HepG2 (cell line): ENCODE data around the gene CSKMT. TPM values are rescaled to one million over a fixed set of nuclear protein-coding genes. Genes with fewer than 3 reads are reported as not detected.
A peak's percentile ranks its signal among the peaks of the same experiment; 100 is the strongest.

ENCODE experiments used
- AGO1 ChIP-seq: fragments of 200-400 bp; formaldehyde crosslinking; IDR thresholded peaks from 2 replicates; pipeline ENCODE4 v1.6.1; 2017; ENCODE audit warnings: mild to moderate bottlenecking, low read depth, low read length, moderate library complexity; ENCODE audit not compliant: poor library complexity, severe bottlenecking
- BHLHE40 ChIP-seq: IDR thresholded peaks from 2 replicates; pipeline ENCODE4 v1.6.1; 2011; ENCODE audit warnings: low read length, improper control_type of control experiment
- GMEB2 ChIP-seq: IDR thresholded peaks from 2 replicates; pipeline ENCODE4 v1.6.1; 2016; ENCODE audit warnings: missing biosample characterization, missing genetic modification reagents, low read depth
- GTF2F1 ChIP-seq: fragments of 150-350 bp; IDR thresholded peaks from 2 replicates; pipeline ENCODE4 v1.6.1; 2014; ENCODE audit warnings: low read length
- HES4 ChIP-seq: sonication (generic); formaldehyde crosslinking; IDR thresholded peaks from 2 replicates; pipeline ENCODE4 v1.9.0; 2021; ENCODE audit warnings: mild to moderate bottlenecking, missing genetic modification reagents, borderline replicate concordance
- HNRNPL ChIP-seq: fragments of 200-400 bp; formaldehyde crosslinking; IDR thresholded peaks from 2 replicates; pipeline ENCODE4 v1.6.1; 2017; ENCODE audit warnings: mild to moderate bottlenecking, low read depth, low read length
- HNRNPLL ChIP-seq: fragments of 200-400 bp; formaldehyde crosslinking; IDR thresholded peaks from 2 replicates; pipeline ENCODE4 v1.6.1; 2017; ENCODE audit warnings: mild to moderate bottlenecking, low read depth, low read length; ENCODE audit not compliant: poor library complexity, severe bottlenecking
- KMT2B ChIP-seq: IDR thresholded peaks from 2 replicates; pipeline ENCODE4 v1.6.1; 2016; ENCODE audit warnings: missing genetic modification reagents, missing compliant biosample characterization
- NFE2L2 ChIP-seq: fragments of 150-350 bp; IDR thresholded peaks from 2 replicates; pipeline ENCODE4 v1.6.1; 2014; ENCODE audit warnings: low read length
- NR2C2 ChIP-seq: sonication (generic); formaldehyde crosslinking; IDR thresholded peaks from 2 replicates; pipeline ENCODE4 v1.4.0; 2020; ENCODE audit warnings: missing genetic modification reagents, mild to moderate bottlenecking, moderate library complexity, borderline replicate concordance
- PRMT3 ChIP-seq: sonication (generic); formaldehyde crosslinking; IDR thresholded peaks from 2 replicates; pipeline ENCODE4 v1.8.1; 2022; ENCODE audit warnings: low read depth, mild to moderate bottlenecking, moderate library complexity, missing genetic modification reagents, borderline replicate concordance
- SALL1 ChIP-seq: sonication (generic); formaldehyde crosslinking; IDR thresholded peaks from 2 replicates; pipeline ENCODE4 v1.8.0; 2022; ENCODE audit warnings: mild to moderate bottlenecking, missing genetic modification reagents
- SPEN ChIP-seq: sonication (generic); formaldehyde crosslinking; IDR thresholded peaks from 2 replicates; pipeline ENCODE4 v1.5.1; 2020; ENCODE audit warnings: low read depth, mild to moderate bottlenecking, missing genetic modification reagents
- STAG1 ChIP-seq: sonication (generic); formaldehyde crosslinking; IDR thresholded peaks from 2 replicates; pipeline ENCODE4 v1.4.0; 2020; ENCODE audit warnings: missing genetic modification reagents
- TAF15 ChIP-seq: fragments of 200-400 bp; formaldehyde crosslinking; IDR thresholded peaks from one replicate; pipeline ENCODE4 v1.6.1; 2018; ENCODE audit warnings: mild to moderate bottlenecking, low read depth, low read length; ENCODE audit not compliant: poor library complexity, severe bottlenecking
- U2AF1 ChIP-seq: fragments of 200-400 bp; formaldehyde crosslinking; optimal IDR thresholded peaks from 2 replicates; pipeline ENCODE3; 2017; ENCODE audit warnings: mild to moderate bottlenecking, low read depth, low read length
- ZBTB38 ChIP-seq: sonication (generic); formaldehyde crosslinking; IDR thresholded peaks from 2 replicates; pipeline ENCODE4 v1.5.1; 2020; ENCODE audit warnings: mild to moderate bottlenecking, missing genetic modification reagents
- ZNF180 ChIP-seq: sonication (generic); formaldehyde crosslinking; IDR thresholded peaks from 2 replicates; pipeline ENCODE4 v1.4.0; 2020; ENCODE audit warnings: low read depth, missing genetic modification reagents, borderline replicate concordance
- ZNF263 ChIP-seq: sonication (generic); formaldehyde crosslinking; IDR thresholded peaks from 2 replicates; pipeline ENCODE4 v1.4.0; 2020; ENCODE audit warnings: missing genetic modification reagents
- ZNF484 ChIP-seq: sonication (generic); formaldehyde crosslinking; IDR thresholded peaks from 2 replicates; pipeline ENCODE4 v1.5.1; 2020; ENCODE audit warnings: mild to moderate bottlenecking, low read depth, missing genetic modification reagents, borderline replicate concordance
- ZNF503 ChIP-seq: sonication (generic); formaldehyde crosslinking; IDR thresholded peaks from 2 replicates; pipeline ENCODE4 v1.4.0; 2020; ENCODE audit warnings: missing genetic modification reagents
- polyA plus RNA-seq, 8 experiments: library from polyadenylated mRNA; depleted of rRNA in 3 of 8; stranded (reverse) in 7 of 8; unstranded in 1 of 8; fragments of >200 nt; fragmentation: Illumina TruSeq in 4 of 8; extraction: Trizol in 4 of 8; gene quantifications; 2 replicates each; pipeline versions ENCODE4 v1.2.1 to v1.2.3, GENCODE V29; 2011 to 2016; ENCODE audit warnings: low read depth in 4 of 8, missing spikeins in 1 of 8, mixed read lengths in 1 of 8; ENCODE audit not compliant: insufficient read depth in 1 of 8
- total RNA-seq, 5 experiments: library from RNA; depleted of rRNA; stranded (reverse); fragments of >200 nt; fragmentation: Illumina TruSeq; extraction: Trizol; gene quantifications; 2 replicates each; pipeline ENCODE4 v1.2.3, GENCODE V29; 2016; ENCODE audit warnings: low read depth in 1 of 5
- TF ChIP-seq, protein P1 (sequence below): sonication (generic); formaldehyde crosslinking; IDR thresholded peaks from 2 replicates; pipeline ENCODE4 v1.4.0; 2020; ENCODE audit warnings: missing genetic modification reagents
- TF ChIP-seq, protein P2 (sequence below): conservative IDR thresholded peaks from 2 replicates; pipeline ENCODE4 v1.6.1; 2018; ENCODE audit warnings: missing genetic modification reagents

Gene CSKMT
- total and polyA plus RNA-seq, 2 of the 13 experiments (the other 11 are each of a cell fraction or from before 2014, with no cell fraction given) = 7.6 to 31.8 TPM

GRCh38 chr11:62671608-62672389 lies 6.7 kb downstream of the CSKMT start, which contains the start of the genes LBHD1 and UQCC3 (continued):
- TF ChIP-seq GTF2F1 (no peak), HNRNPL (0 out of 2 replicates have a peak, but pooled peaks have one; percentile 56), ZNF503 (CRISPR knock-in tag) (no peak), NR2C2 (peak; percentile 87), ZNF263 (CRISPR knock-in tag) (no peak), AGO1 (peak; percentile 89), PRMT3 (0 out of 2 replicates have a peak, but pooled peaks have one; percentile 56), HES4 (CRISPR knock-in tag) (0 out of 2 replicates have a peak, but pooled peaks have one; percentile 64), NFE2L2 (no peak), SPEN (CRISPR knock-in tag) (peak; percentile 92), ZNF180 (CRISPR knock-in tag) (0 out of 2 replicates have a peak, but pooled peaks have one; percentile 65), GMEB2 (CRISPR knock-in tag) (0 out of 2 replicates have a peak, but pooled peaks have one; percentile 38), HNRNPLL (peak; percentile 100), SALL1 (peak; percentile 78), BHLHE40 (no peak), TAF15 (no peak), ZBTB38 (CRISPR knock-in tag) (peak; percentile 68), U2AF1 (peak; percentile 93), KMT2B (peak; percentile 87), ZNF484 (no peak), STAG1 (0 out of 2 replicates have a peak, but pooled peaks have one; percentile 4)
- TF ChIP-seq, protein P1, sequence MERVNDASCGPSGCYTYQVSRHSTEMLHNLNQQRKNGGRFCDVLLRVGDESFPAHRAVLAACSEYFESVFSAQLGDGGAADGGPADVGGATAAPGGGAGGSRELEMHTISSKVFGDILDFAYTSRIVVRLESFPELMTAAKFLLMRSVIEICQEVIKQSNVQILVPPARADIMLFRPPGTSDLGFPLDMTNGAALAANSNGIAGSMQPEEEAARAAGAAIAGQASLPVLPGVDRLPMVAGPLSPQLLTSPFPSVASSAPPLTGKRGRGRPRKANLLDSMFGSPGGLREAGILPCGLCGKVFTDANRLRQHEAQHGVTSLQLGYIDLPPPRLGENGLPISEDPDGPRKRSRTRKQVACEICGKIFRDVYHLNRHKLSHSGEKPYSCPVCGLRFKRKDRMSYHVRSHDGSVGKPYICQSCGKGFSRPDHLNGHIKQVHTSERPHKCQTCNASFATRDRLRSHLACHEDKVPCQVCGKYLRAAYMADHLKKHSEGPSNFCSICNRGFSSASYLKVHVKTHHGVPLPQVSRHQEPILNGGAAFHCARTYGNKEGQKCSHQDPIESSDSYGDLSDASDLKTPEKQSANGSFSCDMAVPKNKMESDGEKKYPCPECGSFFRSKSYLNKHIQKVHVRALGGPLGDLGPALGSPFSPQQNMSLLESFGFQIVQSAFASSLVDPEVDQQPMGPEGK (CRISPR knock-in tag) = peak; percentile 56; the same call in 1 of the 2 replicates
- TF ChIP-seq, protein P2, sequence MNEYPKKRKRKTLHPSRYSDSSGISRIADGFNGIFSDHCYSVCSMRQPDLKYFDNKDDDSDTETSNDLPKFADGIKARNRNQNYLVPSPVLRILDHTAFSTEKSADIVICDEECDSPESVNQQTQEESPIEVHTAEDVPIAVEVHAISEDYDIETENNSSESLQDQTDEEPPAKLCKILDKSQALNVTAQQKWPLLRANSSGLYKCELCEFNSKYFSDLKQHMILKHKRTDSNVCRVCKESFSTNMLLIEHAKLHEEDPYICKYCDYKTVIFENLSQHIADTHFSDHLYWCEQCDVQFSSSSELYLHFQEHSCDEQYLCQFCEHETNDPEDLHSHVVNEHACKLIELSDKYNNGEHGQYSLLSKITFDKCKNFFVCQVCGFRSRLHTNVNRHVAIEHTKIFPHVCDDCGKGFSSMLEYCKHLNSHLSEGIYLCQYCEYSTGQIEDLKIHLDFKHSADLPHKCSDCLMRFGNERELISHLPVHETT (CRISPR knock-in tag) = 0 out of 2 replicates have a peak, but pooled peaks have one; percentile 35
